Gastrocnemius medialis (tissue), 4 donors: ENCODE data around the gene ADCYAP1R1.

Source experiments
- POLR2A ChIP-seq, 2 donors: fragments of 450-650 bp; IDR thresholded peaks; one replicate each; pipeline ENCODE4 v1.6.1; 2017; ENCODE audit warnings: antibody characterized with exemption in 2 of 2, mild to moderate bottlenecking in 2 of 2, moderate library complexity in 2 of 2
- TF ChIP-seq, protein P1 (sequence below), 5 experiments: fragments of 450-650 bp in 3 of 5; fragments of 200-600 bp in 2 of 5; sonication (generic) in 2 of 5; IDR thresholded peaks in 4 of 5; conservative IDR thresholded peaks in 1 of 5; 1 replicate in 4 of 5; 2 replicates in 1 of 5; pipeline ENCODE4 v1.5.1; 2016 to 2019; ENCODE audit warnings: antibody characterized with exemption in 5 of 5, mild to moderate bottlenecking in 3 of 5, moderate library complexity in 3 of 5

DNA sequence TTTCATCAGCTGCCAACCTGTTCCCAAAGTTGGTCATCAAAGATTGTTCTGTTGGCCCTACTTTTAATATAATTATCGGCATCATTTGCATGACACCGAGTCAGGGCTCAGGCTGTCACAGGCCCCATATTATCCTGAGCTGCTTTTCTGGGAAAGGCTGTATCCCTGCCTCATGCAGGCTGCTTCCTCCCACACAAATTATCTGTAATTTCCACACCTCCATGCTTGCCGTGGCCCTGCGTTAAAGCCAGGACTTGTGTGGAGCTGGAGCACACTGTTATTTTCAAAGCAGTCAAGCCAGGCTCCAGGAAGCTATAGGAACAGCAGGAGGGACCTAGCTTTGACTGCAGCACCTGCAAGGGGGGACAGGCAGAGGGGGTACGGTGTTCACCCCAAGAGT is 5.4 kb upstream of the ADCYAP1R1 start:
- no peak for TF ChIP-seq POLR2A (IDR thresholded peaks at IDR 0.05)
- TF ChIP-seq, protein P1, sequence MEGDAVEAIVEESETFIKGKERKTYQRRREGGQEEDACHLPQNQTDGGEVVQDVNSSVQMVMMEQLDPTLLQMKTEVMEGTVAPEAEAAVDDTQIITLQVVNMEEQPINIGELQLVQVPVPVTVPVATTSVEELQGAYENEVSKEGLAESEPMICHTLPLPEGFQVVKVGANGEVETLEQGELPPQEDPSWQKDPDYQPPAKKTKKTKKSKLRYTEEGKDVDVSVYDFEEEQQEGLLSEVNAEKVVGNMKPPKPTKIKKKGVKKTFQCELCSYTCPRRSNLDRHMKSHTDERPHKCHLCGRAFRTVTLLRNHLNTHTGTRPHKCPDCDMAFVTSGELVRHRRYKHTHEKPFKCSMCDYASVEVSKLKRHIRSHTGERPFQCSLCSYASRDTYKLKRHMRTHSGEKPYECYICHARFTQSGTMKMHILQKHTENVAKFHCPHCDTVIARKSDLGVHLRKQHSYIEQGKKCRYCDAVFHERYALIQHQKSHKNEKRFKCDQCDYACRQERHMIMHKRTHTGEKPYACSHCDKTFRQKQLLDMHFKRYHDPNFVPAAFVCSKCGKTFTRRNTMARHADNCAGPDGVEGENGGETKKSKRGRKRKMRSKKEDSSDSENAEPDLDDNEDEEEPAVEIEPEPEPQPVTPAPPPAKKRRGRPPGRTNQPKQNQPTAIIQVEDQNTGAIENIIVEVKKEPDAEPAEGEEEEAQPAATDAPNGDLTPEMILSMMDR (IDR thresholded peaks at IDR 0.05 in 4 of 5, conservative IDR thresholded peaks at IDR 0.05 in 1 of 5) = no peak
